CD4-positive, alpha-beta T cell treated with Interferon alpha-2 for 1 hour (primary cell): ENCODE results near the gene PRDM16.

ENCODE experiments used
- DNase-seq, 2 donors: peaks; one replicate each; pipeline ENCODE4 v3.0.0-alpha.2; 2020 to 2022

Gene PRDM16

GRCh38 chr1:3033040-3033789, 35.8 kb upstream of the PRDM16 start:
- DNase-seq, result peak; percentile 25 to 58

- no peak for DNase-seq
Measured at GRCh38 chr1:3033790-3034090, 35.3 kb upstream of the PRDM16 start.

GRCh38 chr1:3034162-3034561, 34.8 kb upstream of the PRDM16 start:
- DNase-seq, result no peak

- DNase-seq, result no peak
Measured at GRCh38 chr1:3034728-3035562, 34.1 kb upstream of the PRDM16 start.

- DNase-seq, result no peak
Measured at GRCh38 chr1:3035563-3036446, 33.2 kb upstream of the PRDM16 start.

GRCh38 chr1:3036447-3037280, 32.3 kb upstream of the PRDM16 start:
- no peak for DNase-seq

- DNase-seq, result no peak
Measured at GRCh38 chr1:3037281-3038040, 31.5 kb upstream of the PRDM16 start.

- DNase-seq, result no peak
Measured at GRCh38 chr1:3038113-3038551, 30.9 kb upstream of the PRDM16 start.

- DNase-seq, result no peak
Measured at GRCh38 chr1:3038571-3039181, 30.3 kb upstream of the PRDM16 start.

GRCh38 chr1:3040004-3040403, 29.0 kb upstream of the PRDM16 start:
- no peak for DNase-seq

GRCh38 chr1:3042481-3042880, 26.5 kb upstream of the PRDM16 start:
- no peak for DNase-seq

- DNase-seq, result no peak
Measured at GRCh38 chr1:3049164-3049563, 19.8 kb upstream of the PRDM16 start.

- no peak for DNase-seq
Measured at GRCh38 chr1:3049905-3050304, 19.1 kb upstream of the PRDM16 start.

- no peak for DNase-seq
Measured at GRCh38 chr1:3050603-3051002, 18.4 kb upstream of the PRDM16 start.

- DNase-seq, result no peak
Measured at GRCh38 chr1:3051270-3052268, 17.4 kb upstream of the PRDM16 start.

GRCh38 chr1:3052501-3052900, 16.5 kb upstream of the PRDM16 start:
- no peak for DNase-seq

GRCh38 chr1:3053366-3053980, 15.5 kb upstream of the PRDM16 start:
- no peak for DNase-seq

- DNase-seq, result no peak
Measured at GRCh38 chr1:3053986-3054385, 15.0 kb upstream of the PRDM16 start.

- DNase-seq, result no peak
Measured at GRCh38 chr1:3054474-3054873, 14.5 kb upstream of the PRDM16 start.
